Breast epithelium (tissue), 4 donors: Measurements from ENCODE around the gene RGS7. TPM values are rescaled to one million over a fixed set of nuclear protein-coding genes. Genes with fewer than 3 reads are reported as not detected.

Source experiments
- DNase-seq, 2 donors: peaks; one replicate each; pipeline ENCODE4 v3.0.0-alpha.2; 2019; ENCODE audit warnings: low spot score in 2 of 2
- H3K27ac ChIP-seq, 2 donors: fragments of 200-600 bp; sonication (generic) in 1 of 2; one replicate each; pipeline ENCODE4 v1.5.1; 2016 to 2019; ENCODE audit warnings: mild to moderate bottlenecking in 1 of 2
- H3K27me3 ChIP-seq, 2 donors: fragments of 200-600 bp; sonication (generic) in 1 of 2; one replicate each; pipeline versions ENCODE4 v1.5.1 to v1.6.0; 2017 to 2019; ENCODE audit warnings: control low read depth in 1 of 2, mild to moderate bottlenecking in 1 of 2
- H3K36me3 ChIP-seq: fragments of 200-600 bp; one replicate; pipeline ENCODE4 v1.5.1; 2019
- H3K4me1 ChIP-seq, 2 donors: fragments of 200-600 bp; sonication (generic); one replicate each; pipeline ENCODE4 v1.5.1; 2016 to 2019; ENCODE audit warnings: control low read depth in 1 of 2
- H3K4me3 ChIP-seq, 3 donors: fragments of 200-600 bp; sonication (generic); 1 replicate in 2 of 3; 2 replicates in 1 of 3; pipeline ENCODE4 v1.5.1; 2016 to 2019; ENCODE audit warnings: mild to moderate bottlenecking in 3 of 3, moderate library complexity in 2 of 3
- H3K9me3 ChIP-seq, 2 donors: fragments of 200-600 bp; sonication (generic) in 1 of 2; one replicate each; pipeline ENCODE4 v1.5.1; 2016 to 2019; ENCODE audit warnings: control low read depth in 1 of 2
- POLR2A ChIP-seq: fragments of 450-650 bp; IDR thresholded peaks from one replicate; pipeline ENCODE4 v1.6.1; 2016; ENCODE audit warnings: antibody characterized with exemption, mild to moderate bottlenecking, moderate library complexity
- POLR2AphosphoS5 ChIP-seq, 3 donors: sonication (generic); formaldehyde crosslinking; IDR thresholded peaks; one replicate each; pipeline ENCODE4 v1.6.1; 2017; ENCODE audit warnings: antibody characterized with exemption in 3 of 3
- intact Hi-C: fragments of 100-400 bp; cut with DNase I; formaldehyde crosslinking; loops from one replicate; pipeline ENCODE4 v1.15.1; 2023; ENCODE audit warnings: low total_unique reads
- total RNA-seq, 3 donors: library from RNA; depleted of rRNA; stranded (reverse); fragments of >200 nt; gene quantifications; one replicate each; pipeline ENCODE4 v1.1.0, GENCODE V29; 2016
- TF ChIP-seq, protein P1 (sequence below), 3 donors: fragments of 450-650 bp; IDR thresholded peaks; one replicate each; pipeline ENCODE4 v1.5.1; 2016 to 2017; ENCODE audit warnings: antibody characterized with exemption in 3 of 3, mild to moderate bottlenecking in 3 of 3, moderate library complexity in 3 of 3

The RGS7 gene
- total RNA-seq, 3 donors from 2014 or later, result 0.16 TPM; not detected in 2

GRCh38 chr1:241181971-241182370 is 175.0 kb downstream of the RGS7 start:
- H3K9me3 ChIP-seq, result no peaks in the 10 kb centered on the region
- no peak for DNase-seq
- H3K4me1 ChIP-seq, result no peaks in the 10 kb centered on the region
- intact Hi-C loops, result loop anchor here (1.0 kb wide), 1 partner anchor 20 kb away; no protein-coding TSS in a partner anchor
- H3K4me3 ChIP-seq, result no peak overlapping the region
- no peaks in the 10 kb centered on the region for H3K27me3 ChIP-seq
- no peak overlapping the region for H3K27ac ChIP-seq
- TF ChIP-seq, protein P1, sequence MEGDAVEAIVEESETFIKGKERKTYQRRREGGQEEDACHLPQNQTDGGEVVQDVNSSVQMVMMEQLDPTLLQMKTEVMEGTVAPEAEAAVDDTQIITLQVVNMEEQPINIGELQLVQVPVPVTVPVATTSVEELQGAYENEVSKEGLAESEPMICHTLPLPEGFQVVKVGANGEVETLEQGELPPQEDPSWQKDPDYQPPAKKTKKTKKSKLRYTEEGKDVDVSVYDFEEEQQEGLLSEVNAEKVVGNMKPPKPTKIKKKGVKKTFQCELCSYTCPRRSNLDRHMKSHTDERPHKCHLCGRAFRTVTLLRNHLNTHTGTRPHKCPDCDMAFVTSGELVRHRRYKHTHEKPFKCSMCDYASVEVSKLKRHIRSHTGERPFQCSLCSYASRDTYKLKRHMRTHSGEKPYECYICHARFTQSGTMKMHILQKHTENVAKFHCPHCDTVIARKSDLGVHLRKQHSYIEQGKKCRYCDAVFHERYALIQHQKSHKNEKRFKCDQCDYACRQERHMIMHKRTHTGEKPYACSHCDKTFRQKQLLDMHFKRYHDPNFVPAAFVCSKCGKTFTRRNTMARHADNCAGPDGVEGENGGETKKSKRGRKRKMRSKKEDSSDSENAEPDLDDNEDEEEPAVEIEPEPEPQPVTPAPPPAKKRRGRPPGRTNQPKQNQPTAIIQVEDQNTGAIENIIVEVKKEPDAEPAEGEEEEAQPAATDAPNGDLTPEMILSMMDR (IDR thresholded peaks at IDR 0.05), result no peak
- no peaks in the 10 kb centered on the region for H3K36me3 ChIP-seq

DNA sequence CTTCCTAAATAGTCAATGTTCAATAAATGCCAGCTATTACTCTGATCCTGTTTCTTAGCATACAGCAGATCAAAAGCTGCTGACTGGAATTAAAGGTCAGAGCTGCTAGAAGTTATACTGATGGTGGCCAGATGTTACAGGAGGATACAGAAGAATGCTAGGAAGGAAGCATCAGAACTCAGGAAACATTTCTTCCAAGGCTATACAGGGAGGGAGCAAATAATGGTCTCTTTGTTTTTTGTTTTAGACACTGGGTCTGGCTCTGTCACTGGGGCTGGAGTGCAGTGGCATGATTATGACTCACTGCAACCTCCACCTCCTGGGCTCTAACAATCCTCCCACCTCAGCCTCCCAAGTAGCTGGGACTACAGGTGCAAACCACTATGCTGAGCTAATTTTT is 175.5 kb downstream of the RGS7 start:
- no peak for TF ChIP-seq POLR2AphosphoS5 (IDR thresholded peaks at IDR 0.05)
- TF ChIP-seq, protein P1 (IDR thresholded peaks at IDR 0.05), result no peak
- no peak for TF ChIP-seq POLR2A
- Histone ChIP-seq H3K4me1 (no peaks in the 10 kb centered on the region), H3K27ac (no peak overlapping the region), H3K27me3 (no peaks in the 10 kb centered on the region), H3K9me3 (no peaks in the 10 kb centered on the region), H3K36me3 (no peaks in the 10 kb centered on the region), H3K4me3 (no peak overlapping the region)
- DNase-seq, result no peak
- intact Hi-C loops, result no loop called here

DNA sequence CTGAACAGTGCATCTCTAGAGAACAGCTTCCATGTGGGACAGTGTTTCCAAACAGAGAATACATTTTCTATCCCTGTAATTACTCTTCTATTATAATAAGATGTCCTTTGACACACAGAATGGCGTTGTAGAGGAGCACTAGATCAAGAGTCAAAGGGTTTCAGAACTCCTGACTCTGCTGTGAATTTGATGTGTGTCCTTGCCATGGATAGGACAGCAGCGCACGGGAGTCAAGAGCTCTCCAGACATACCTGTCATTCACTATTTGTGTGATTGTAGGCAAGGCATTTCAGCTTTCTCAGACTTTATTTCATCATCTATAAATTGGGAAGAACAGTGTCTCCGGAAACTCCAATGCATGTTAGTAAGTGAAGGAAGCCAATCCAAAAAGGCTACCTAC is 176.4 kb downstream of the RGS7 start:
- no peaks in the 10 kb centered on the region for H3K4me1 ChIP-seq
- H3K27me3 ChIP-seq, result no peaks in the 10 kb centered on the region
- no peak overlapping the region for H3K27ac ChIP-seq
- no peak for DNase-seq
- TF ChIP-seq POLR2AphosphoS5 (IDR thresholded peaks at IDR 0.05) (no peak), POLR2A (no peak)
- TF ChIP-seq, protein P1 (IDR thresholded peaks at IDR 0.05), result no peak
- intact Hi-C loops, result no loop called here
- H3K4me3 ChIP-seq, result no peak overlapping the region
- no peaks in the 10 kb centered on the region for H3K36me3 ChIP-seq
- H3K9me3 ChIP-seq, result no peaks in the 10 kb centered on the region

- Histone ChIP-seq H3K4me1 (no peaks in the 10 kb centered on the region), H3K4me3 (no peak overlapping the region), H3K36me3 (no peaks in the 10 kb centered on the region), H3K27ac (no peak overlapping the region), H3K9me3 (no peaks in the 10 kb centered on the region), H3K27me3 (no peaks in the 10 kb centered on the region)
- DNase-seq, result no peak
- TF ChIP-seq POLR2AphosphoS5 (IDR thresholded peaks at IDR 0.05), result no peak
- TF ChIP-seq, protein P1 (IDR thresholded peaks at IDR 0.05), result no peak
- TF ChIP-seq POLR2A, result no peak
- intact Hi-C loops, result no loop called here
These were observed 179.3 kb downstream of the RGS7 start for GRCh38 chr1:241177660-241178059.

DNA sequence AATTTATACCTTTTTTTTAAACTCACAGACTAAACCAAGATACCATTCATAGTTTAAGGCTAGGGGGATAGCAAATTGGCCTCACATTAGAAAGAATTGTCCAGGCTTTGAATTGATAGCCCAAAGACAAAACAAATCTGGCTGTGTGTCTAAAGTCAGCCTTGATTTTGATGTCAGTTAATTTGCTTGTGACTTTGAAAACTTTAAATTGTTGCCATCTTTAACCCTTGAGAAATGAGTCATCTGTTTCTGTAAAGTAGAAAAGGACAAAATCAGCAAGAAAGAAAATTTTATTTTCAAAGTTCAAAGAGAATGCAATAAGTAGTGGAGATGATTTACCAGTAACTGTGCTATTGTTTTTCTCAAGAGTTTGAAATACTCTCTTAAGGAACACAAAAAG is 184.5 kb downstream of the RGS7 start:
- no peaks in the 10 kb centered on the region for H3K9me3 ChIP-seq
- no peak overlapping the region for H3K4me3 ChIP-seq
- no peak for DNase-seq
- H3K27ac ChIP-seq, result no peak overlapping the region
- no peaks in the 10 kb centered on the region for H3K36me3 ChIP-seq
- intact Hi-C loops, result no loop called here
- no peak for TF ChIP-seq POLR2AphosphoS5 (IDR thresholded peaks at IDR 0.05)
- TF ChIP-seq POLR2A, result no peak
- TF ChIP-seq, protein P1 (IDR thresholded peaks at IDR 0.05), result no peak
- no peaks in the 10 kb centered on the region for H3K27me3 ChIP-seq
- H3K4me1 ChIP-seq, result no peaks in the 10 kb centered on the region
